SIG-M5 (cell line): ENCODE data around the gene ANAPC7.
A peak's percentile ranks its signal among the peaks of the same experiment; 100 is the strongest.
"Not testable (repeated sequence)": the region's sequence is repeated elsewhere in the genome, so short reads cannot be mapped to it uniquely, and the experiment has no call there.

Experiments
- DNase-seq: peaks from one replicate; lab custom pipeline; 2025; lab: John Stamatoyannopoulos, UW

Gene ANAPC7, protein sequence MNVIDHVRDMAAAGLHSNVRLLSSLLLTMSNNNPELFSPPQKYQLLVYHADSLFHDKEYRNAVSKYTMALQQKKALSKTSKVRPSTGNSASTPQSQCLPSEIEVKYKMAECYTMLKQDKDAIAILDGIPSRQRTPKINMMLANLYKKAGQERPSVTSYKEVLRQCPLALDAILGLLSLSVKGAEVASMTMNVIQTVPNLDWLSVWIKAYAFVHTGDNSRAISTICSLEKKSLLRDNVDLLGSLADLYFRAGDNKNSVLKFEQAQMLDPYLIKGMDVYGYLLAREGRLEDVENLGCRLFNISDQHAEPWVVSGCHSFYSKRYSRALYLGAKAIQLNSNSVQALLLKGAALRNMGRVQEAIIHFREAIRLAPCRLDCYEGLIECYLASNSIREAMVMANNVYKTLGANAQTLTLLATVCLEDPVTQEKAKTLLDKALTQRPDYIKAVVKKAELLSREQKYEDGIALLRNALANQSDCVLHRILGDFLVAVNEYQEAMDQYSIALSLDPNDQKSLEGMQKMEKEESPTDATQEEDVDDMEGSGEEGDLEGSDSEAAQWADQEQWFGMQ

DNA sequence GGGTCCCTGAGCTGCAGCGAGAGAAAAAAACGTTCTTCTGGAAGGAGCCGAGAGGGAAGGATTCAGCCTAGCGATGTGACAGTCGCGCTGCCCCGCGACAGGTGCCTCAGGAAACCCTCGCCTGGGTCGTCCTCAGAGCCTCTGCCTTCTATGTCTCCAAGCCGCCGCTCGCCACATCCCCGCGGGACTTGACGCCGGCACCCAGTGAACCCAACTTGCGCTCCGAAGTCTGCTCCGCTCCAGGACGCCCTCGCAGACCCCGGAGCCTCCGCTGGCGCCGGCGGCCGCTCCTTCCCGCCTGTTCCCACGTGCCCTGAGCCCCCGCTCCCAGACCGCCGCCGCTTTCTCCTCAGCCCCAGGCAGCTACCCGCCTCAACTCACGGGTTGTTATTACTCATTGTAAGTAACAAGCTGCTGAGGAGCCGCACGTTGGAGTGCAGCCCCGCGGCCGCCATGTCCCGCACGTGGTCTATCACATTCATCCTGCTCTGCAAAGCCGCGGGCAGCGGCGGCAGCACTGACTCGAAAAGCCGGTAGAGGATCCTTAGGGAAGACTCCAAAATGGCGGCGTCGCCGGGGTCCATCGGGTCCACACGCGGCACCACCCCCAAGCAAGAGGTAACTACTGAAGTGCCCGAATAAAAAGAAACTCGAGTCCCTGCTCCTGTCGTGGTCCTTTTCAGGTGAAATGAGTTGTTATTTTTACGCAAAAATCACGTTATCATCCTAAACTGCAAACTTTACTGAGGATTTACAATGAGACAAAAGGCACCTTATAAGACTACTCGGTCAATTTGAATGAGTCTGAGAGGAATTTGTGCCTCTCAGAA, at the start of gene ANAPC7:
TSS of gene ANAPC7 (minus strand) at position 563 of the 830 bp plus-strand sequence. CDS start at position 482, 81 bp downstream.
- peak; percentile 36 for DNase-seq

DNA sequence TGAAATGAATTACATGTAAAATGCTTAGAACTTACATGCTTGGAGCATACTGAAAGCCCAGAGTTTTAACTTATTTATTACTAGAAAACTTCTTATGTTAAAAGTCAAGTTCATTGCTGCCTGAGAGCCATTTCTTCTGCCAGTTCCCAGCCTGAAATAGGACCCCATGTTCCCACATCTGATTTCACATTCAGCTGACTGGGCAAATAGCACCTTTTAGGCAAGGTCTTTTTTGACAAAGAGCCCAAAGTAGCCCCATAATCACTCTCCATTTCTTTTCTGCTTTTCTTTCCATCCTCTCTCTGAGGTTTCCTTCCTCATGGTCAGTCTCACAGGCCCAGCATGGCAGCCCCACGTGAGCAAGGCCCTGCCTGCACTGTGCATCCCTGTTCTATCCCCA, 47.8 kb upstream of the ANAPC7 start:
- DNase-seq: no peak

DNA sequence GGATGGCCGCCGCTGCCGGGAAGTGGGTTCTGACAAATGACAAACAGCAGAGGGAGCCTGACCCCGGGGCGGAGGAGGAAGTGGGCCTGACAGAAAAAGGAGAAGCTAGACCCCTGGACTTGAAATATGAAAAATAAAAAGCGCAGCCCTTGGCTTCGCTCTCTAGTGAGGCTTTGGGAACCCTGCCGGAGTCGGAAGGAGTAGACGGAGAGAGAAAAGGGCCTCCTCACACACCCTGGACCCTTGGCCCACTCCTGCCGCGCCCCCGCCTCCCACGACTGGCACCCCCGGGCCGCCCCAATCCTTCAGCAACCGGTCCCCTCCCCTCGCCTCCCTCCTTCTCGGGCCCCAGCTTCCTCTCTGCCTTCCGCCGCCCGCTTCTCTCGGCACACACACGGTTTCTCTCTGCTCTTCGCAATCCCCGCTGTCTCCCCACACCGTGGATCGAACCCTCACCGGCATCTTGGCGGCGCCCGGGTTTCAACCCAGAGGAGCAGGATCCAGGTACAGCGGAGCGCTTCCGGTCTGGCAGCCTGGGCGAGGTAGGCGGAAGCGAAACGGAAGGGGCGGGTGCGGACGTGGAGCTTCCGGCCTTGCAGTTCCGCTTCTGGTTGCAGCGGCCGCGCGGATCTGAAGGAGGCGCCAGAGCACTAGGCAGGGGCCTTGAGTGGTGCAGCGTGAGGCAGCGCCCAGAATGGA, 46.4 kb upstream of the ANAPC7 start, which contains the start of gene ARPC3:
TSS of gene ARPC3 (minus strand) at position 539 of the 699 bp plus-strand sequence. CDS start at position 462, 77 bp downstream.
- peak; percentile 88 for DNase-seq

DNA sequence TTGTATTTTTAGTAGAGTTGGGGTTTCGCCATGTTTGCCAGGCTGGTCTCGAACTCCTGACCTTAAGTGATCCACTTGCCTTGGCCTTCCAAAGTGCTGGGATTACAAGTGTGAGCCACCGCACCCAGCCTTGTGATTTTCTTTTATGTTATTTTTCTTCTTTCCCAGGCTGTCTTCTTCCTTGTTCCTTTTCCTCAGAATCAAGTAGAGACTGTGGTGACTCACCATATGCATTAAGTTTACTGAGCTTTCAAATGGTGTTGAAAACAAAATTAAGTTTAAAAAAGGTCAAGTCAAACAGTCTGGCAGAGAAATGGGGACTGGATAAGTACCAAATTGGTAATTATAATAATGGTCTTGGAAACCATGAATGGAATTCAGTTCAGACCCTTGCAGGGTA, 40.9 kb upstream of the ANAPC7 start:
- DNase-seq: no peak

DNA sequence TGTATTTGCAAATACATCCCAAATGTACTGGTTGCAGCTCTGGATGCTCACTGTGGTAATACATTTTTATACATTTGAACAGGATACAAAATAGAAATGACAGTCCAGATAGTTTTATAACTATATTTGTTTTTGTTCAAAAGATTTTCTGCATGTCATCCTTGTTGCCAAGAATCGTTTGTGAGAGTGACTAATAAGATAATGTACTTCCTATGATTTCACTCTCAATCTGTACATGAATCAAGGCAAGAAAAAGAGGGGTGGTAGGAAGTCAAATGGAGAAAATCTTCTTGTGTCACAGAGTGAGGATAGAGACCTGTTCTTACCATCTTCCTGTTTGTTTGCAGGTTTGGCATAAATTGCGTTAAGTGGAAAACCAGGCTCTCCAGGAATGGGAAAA, 32.7 kb upstream of the ANAPC7 start:
- no peak for DNase-seq

DNA sequence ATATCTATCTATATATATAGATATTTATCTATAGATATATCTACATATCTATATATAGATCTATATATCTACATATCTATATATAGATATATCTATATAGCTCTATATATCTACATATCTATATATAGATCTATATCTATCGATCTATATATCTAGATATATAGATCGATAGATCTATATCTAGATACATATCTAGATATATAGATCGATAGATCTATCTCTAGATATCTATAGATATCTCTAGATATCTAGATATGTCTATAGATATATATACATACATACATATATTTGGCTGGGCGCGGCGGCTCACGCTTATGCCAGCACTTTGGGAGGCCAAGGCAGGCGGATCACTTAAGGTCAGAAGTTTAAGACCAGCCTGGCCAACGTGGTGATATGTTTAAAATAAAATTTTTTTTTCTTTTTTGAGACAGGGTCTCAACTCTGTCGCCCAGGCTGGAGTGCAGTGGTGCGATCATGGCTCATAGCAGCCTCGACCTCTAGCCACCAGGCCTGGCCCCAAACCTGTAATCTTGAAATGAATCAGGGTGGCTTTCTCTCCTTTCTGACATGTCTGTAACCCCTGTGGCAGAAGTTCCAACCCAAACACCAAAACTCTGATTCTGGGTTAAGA, 28.6 kb upstream of the ANAPC7 start:
- no peak for DNase-seq

DNA sequence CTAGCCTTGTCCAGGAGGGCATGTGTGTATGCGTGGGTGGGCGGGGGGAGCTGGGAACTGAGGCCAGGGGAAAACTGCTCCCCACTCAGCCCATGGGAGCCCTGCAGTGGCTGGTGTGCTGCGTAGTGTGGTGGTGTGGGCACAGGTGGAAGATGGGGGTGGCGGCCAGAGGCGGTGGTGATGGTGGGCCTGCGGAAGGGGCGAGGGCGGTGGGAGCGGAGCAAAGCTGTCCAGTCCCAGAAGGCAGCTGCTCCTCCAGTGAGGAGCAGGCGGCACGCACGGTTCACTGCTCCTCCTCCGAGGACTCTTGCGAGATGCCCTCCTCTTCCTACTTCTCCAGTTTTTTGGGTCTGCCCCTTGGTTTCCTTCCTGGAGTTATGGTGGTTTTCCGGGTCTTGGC, 26.2 kb upstream of the ANAPC7 start:
- DNase-seq: not testable (repeated sequence)

DNA sequence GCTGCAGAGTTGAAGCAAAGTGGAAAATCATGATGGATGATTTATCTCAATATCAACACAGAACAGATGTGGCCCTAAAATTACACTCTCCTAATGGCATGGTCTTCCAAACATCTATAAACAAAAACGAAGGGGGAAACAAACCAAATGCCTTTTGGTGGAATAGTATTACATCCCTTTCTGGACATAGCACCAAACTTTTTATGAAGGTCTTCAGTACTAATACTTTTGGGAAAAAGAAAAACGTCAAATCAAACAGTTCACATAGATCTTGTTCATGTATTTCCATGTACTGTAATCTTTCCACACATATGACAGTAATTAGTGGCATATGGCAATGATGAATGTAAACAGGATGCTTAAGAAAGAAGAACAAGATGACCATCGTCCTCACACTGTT, 22.9 kb upstream of the ANAPC7 start:
- DNase-seq: no peak

DNA sequence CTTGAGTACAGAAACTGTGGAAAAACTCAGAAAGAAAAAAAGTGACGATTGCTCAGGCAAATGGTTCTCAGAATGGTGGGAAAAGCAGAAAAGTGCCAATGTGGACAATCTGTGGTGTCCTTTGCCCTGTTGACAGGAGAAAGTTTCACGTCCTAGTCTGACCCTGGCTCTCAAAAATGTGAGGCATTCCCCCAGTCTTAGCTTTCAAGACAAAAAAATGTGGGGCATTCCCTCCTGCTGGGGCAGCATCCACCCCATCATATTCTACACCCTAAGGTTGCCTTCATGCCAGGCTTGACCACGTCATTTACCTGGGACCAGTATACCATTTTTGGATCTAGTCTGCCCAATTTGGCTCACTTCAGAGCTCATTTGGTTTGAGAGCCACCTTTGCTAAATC, 20.7 kb upstream of the ANAPC7 start:
- no peak for DNase-seq

DNA sequence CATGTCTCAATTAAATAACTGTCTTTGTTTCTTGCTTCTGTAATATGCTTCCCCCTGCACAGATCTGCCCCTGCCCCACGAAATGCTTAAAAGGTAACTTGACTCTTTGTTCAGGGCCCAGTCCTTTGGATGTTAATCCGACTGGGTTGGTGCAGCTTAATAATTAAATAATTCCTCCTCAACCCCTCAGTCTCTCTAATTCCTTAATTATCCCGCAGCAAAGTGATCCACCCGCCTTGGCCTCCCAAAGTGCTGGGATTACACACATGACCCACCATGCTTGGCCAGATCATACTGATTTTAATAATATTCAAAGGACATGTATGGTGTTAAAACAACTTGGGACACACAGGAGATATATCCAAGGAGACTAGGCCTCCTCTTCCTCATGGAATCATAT, 18.2 kb upstream of the ANAPC7 start:
- no peak for DNase-seq

DNA sequence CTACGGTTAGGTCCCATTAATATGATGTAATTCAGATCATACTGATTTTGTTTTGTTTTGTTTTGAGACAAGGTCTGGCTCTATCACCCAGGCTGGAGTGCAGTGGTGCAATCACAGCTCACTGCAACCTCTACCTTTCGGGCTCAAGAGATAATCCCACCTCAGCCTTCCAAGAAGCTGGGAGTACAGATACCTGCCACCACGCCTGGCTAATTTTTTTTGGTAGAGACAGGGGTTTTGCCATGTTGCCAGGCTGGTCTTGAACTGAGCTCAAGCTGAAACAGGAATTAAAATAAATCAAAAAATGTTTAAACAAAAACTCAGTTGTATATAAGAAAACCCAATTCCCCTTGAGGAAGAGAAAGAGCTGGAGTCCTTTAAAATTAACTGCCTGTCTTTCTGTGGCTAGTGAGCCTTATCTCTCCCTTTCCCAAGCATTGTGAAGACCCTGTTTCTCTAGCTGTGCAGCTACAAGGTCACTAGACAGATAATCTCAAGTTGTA, 17.7 kb upstream of the ANAPC7 start:
- no peak for DNase-seq

DNA sequence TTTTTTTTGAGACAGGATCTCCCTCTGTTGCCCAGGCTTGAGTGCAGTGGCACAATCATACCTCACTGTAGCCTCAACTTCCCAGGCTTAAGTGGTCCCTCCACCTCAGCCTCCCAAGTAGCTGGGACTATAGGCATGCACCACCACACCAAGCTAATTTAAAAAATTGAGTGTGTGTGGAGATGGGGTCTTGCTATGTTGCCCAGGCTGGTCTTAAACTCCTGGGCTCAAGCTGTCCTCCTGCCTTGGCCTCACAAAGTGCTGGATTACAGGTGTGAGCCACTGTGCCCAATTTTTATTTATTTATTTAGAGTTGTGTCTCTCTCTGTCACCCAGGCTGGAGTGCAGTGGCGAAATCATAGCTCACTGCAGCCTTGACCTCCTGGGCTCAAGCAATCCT, 17.1 kb upstream of the ANAPC7 start:
- not testable (repeated sequence) for DNase-seq

DNA sequence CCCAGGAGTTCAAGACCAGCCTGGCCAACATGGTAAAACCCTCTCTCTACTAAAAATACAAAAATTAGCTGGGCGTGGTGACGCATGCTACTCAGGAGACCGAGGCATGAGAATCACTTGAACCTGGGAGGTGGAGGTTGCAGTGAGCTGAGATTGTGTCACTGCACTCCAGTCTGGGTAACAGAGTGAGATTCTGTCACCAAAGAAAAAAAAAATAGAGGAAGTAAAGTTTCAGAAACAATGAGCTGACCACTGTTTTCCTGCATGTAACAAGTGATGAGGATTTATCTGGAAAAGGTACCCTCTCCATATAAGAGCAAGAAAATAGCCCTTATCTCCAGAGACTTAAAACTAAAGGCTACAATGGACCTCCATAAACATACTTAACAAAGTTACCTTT, 13.6 kb upstream of the ANAPC7 start:
- not testable (repeated sequence) for DNase-seq

DNA sequence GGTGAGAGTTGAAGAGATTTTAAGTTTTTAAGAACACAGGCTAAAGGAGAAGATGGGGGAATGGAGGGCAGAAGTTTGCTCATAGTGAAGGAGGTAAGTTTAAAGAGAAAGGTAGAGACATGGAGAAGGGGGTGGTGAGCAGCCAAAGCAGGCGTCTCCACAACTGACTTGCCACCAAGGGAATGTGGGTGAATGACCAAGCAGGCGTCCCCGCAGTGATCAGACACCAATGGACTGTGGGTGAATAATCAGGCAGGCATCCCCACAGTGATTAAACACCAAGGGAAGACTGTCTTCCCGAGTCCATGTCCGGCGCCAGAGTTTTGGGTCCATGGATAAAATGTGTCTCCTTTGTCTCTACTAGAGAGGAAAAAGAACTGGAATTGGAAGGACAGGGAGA, 6.6 kb upstream of the ANAPC7 start:
- DNase-seq: not testable (repeated sequence)

DNA sequence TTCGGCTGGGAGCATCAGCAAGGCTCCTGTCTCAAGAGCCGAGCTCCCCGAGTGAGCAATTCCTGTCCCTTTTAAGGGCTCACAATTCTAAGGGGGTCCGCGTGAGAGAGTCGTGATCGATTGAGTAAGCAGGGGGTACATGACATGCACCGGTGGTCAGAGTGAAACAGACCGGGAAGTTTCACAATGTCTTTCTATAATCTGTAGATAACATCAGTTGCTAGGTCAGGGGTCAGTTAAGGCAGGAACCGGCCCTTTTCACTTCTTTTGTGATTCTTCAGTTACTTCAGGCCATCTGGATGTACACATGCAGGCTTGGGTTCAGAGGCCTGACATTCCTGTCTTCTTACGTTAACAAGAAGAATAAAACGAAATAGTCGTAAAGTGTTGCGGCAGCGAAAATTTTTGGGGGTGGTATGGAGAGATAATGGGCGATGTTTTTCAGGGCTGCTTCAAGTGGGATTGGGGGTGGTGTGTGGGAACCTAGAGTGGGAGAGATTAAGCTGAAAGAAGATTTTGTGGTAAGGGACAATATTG, 1.7 kb upstream of the ANAPC7 start:
- DNase-seq: not testable (repeated sequence)

DNA sequence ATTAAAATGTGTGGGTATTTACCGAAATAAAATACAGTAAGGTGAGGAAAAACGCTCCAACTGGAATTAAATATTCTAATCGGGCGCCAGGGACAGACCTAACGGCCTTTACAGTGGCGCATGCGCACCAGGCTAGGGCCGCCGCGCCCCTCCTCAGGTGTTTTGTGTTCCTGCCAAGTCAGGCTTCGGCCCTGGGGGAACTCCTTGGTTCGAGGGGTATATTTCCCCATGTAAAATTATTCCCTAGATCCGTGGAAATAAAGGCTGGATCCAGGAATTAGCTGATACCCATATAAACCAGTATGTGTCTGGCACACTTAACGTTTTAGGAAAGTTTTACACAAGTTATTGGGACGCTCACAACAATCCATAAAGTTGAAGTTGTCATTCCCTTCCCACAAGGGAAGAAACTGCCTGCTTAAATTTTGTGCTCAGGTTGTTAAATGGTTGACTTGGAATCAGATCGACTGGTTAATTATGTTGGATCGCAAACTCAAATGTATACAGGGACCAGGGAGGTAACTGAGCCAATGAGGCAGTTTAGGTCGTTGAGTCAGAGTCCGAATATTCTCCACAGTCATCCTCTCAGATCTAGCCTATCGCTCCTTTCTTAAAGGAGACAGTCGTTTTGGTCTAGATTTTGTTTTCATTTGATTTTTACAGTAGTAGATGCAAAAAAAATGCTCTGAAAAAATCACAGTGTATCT, 621 bp upstream of the ANAPC7 start:
- DNase-seq: no peak

DNA sequence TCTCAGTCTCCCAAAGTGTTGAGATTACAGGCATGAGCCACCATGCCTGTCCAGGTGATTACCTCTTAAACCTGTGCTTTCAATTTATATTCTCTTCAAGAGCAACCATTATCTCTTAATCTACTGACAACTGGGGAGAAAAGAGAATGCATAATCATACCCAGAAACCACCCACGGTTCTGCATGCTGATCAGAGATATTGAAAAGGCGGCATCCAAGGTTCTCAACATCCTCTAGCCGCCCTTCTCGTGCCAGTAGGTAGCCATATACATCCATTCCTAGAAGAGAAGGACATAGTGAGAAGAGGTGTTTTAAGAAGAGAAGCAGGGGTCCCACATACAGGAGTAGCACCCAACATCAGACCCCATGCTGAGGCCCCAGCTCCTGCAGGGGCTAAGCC, 20.8 kb downstream of the ANAPC7 start:
- DNase-seq: no peak

DNA sequence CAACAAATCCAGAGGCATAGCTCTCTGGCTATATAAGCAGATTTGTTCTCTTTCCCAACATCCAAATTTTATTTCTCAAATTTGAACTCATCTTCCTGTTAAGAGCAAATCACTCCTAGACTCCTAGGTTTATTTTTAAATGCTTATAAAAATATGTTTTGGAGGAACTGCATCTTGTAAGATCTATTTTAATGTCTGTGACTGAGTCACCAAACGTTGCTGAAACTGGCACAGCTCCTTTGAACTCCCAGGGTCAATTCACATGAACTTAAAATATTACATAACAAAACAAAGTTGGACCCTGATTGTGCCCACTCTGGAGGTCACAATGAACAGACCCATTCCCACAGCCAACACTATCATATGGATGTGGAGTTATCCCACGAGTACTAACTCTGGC, 23.9 kb downstream of the ANAPC7 start:
- no peak for DNase-seq

DNA sequence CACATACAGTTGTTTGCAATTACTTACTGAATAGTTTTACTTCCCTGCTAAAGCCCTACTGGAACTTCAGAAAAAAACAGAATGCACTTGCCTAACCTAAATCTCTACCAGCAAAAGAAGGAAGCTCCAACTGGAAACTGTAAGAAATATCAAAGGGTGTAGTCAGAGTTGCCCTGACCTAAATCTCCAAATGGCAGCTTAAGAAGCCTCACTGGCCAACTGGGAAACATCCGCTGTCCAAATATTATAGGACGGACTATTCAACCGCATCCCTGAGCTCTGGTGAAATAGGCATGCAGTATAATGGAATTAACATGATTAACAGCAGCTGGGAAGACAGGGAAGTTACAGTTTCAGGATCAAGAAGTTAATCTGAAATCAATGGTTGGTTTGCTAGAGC, 24.3 kb downstream of the ANAPC7 start:
- DNase-seq: no peak

DNA sequence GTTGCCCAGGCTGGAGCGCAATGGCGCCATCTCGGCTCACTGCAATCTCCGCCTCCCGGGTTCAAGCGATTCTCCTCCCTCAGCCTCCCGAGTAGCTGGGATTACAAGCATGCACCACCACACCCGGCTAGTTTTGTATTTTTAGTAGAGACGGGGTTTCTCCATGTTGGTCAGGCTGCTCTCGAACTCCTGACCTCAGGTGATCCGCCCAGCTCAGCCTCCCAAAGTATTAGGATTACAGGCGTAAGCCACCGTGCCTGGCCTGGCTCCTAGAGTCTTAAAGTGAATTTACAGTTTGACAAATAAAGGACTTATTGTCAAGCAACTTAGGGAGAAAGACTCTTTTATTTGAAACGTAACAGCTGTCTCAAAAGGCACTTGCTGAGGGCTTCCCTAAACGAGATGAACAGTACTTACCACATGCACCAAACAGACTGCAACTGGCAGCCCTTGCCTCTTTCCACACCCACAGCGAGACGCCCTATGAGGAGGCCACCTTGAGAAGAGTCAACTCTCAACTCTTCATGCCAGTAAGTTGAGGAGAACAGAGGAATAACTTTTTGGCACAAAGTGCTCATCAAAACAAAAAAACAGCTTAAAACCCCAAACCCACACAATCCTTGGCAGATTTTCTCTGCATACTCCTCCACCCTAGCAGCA, 25.2 kb downstream of the ANAPC7 start:
- DNase-seq: not testable (repeated sequence)
